ENCODE results near the gene KLHL14. TPM values are rescaled to one million over a fixed set of nuclear protein-coding genes. Genes with fewer than 3 reads are reported as not detected.

KLHL14 gene
- total RNA-seq, 6 experiments from 2014 or later, result not detected

GRCh38 chr18:32634876-32635431 lies 137.9 kb downstream of the KLHL14 start:
- H3K9me3 Mint-ChIP-seq, result peaks cover 37% of the 10 kb centered on the region
- DNase-seq, result no peak
- H3K27ac Mint-ChIP-seq, result no peak overlapping the region
- H3K27me3 Mint-ChIP-seq (ENCODE audit: insufficient read depth), result no peaks in the 10 kb centered on the region
- no peaks in the 10 kb centered on the region for H3K4me1 Mint-ChIP-seq (ENCODE audit: low read depth)
- TF ChIP-seq, protein P1, sequence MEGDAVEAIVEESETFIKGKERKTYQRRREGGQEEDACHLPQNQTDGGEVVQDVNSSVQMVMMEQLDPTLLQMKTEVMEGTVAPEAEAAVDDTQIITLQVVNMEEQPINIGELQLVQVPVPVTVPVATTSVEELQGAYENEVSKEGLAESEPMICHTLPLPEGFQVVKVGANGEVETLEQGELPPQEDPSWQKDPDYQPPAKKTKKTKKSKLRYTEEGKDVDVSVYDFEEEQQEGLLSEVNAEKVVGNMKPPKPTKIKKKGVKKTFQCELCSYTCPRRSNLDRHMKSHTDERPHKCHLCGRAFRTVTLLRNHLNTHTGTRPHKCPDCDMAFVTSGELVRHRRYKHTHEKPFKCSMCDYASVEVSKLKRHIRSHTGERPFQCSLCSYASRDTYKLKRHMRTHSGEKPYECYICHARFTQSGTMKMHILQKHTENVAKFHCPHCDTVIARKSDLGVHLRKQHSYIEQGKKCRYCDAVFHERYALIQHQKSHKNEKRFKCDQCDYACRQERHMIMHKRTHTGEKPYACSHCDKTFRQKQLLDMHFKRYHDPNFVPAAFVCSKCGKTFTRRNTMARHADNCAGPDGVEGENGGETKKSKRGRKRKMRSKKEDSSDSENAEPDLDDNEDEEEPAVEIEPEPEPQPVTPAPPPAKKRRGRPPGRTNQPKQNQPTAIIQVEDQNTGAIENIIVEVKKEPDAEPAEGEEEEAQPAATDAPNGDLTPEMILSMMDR (IDR thresholded peaks at IDR 0.05), result no peak
- no peaks in the 10 kb centered on the region for H3K36me3 Mint-ChIP-seq (ENCODE audit: low read depth)
- no peak overlapping the region for H3K4me3 Mint-ChIP-seq

- TF ChIP-seq, protein P1 (IDR thresholded peaks at IDR 0.05), result no peak
- H3K36me3 Mint-ChIP-seq (ENCODE audit: low read depth), result 0 out of 2 replicates have a peak, but pooled peaks cover 8% of the 10 kb centered on the region
- H3K4me1 Mint-ChIP-seq (ENCODE audit: low read depth), result no peaks in the 10 kb centered on the region
- H3K27me3 Mint-ChIP-seq (ENCODE audit: insufficient read depth), result peaks cover 1% of the 10 kb centered on the region; the same call in 1 of the 2 replicates
- H3K27ac Mint-ChIP-seq, result no peak overlapping the region
- no peak for DNase-seq
- no peak overlapping the region for H3K4me3 Mint-ChIP-seq
- peaks cover 52% of the 10 kb centered on the region for H3K9me3 Mint-ChIP-seq
Measured at GRCh38 chr18:32629981-32630700, 142.7 kb downstream of the KLHL14 start.

GRCh38 chr18:32629292-32629691 lies 143.5 kb downstream of the KLHL14 start:
- Mint-ChIP-seq H3K27ac (no peak overlapping the region), H3K9me3 (peaks cover 44% of the 10 kb centered on the region), H3K4me3 (no peak overlapping the region), H3K4me1 (ENCODE audit: low read depth) (no peaks in the 10 kb centered on the region), H3K36me3 (ENCODE audit: low read depth) (0 out of 2 replicates have a peak, but pooled peaks cover 8% of the 10 kb centered on the region), H3K27me3 (ENCODE audit: insufficient read depth) (peaks cover 1% of the 10 kb centered on the region; the same call in 1 of the 2 replicates)
- TF ChIP-seq, protein P1 (IDR thresholded peaks at IDR 0.05), result no peak
- DNase-seq, result no peak

DNA sequence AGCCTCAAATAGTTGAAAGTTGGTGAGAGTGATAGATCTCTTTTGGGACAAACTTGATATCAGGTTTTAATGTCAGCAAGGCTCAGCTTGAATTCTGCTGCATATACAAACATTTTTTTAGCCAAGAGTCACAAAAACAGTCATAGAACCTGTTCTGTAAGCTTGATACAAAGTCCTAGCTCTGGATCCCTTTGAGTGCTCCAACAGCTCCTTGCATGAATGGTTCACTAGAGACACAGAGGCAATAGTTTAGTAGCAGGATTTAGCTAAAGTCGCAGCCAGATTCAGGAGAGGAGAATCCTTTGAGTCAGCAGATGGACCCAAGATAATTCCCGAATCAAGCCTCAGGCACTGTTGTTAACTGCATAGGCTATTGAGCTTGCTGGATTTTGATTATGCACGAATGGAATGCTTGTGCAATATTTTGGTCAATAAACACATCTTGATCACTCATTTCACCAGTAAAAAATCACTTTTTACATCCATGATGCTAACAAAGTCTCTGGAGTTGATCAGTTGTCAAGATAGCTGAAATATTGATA lies 148.6 kb downstream of the KLHL14 start:
- peaks cover 54% of the 10 kb centered on the region for H3K9me3 Mint-ChIP-seq
- no peak for DNase-seq
- H3K27me3 Mint-ChIP-seq (ENCODE audit: insufficient read depth), result peaks cover 1% of the 10 kb centered on the region; the same call in 1 of the 2 replicates
- TF ChIP-seq, protein P1 (IDR thresholded peaks at IDR 0.05), result no peak
- H3K27ac Mint-ChIP-seq, result no peak overlapping the region
- no peaks in the 10 kb centered on the region for H3K4me1 Mint-ChIP-seq (ENCODE audit: low read depth)
- H3K36me3 Mint-ChIP-seq (ENCODE audit: low read depth), result 0 out of 2 replicates have a peak, but pooled peaks cover 5% of the 10 kb centered on the region
- no peak overlapping the region for H3K4me3 Mint-ChIP-seq

GRCh38 chr18:32623563-32623962 lies 149.3 kb downstream of the KLHL14 start:
- TF ChIP-seq, protein P1 (IDR thresholded peaks at IDR 0.05), result no peak
- Mint-ChIP-seq H3K36me3 (ENCODE audit: low read depth) (0 out of 2 replicates have a peak, but pooled peaks cover 4% of the 10 kb centered on the region), H3K4me1 (ENCODE audit: low read depth) (no peaks in the 10 kb centered on the region), H3K4me3 (no peak overlapping the region), H3K9me3 (peaks cover 56% of the 10 kb centered on the region), H3K27ac (no peak overlapping the region), H3K27me3 (ENCODE audit: insufficient read depth) (peaks cover 1% of the 10 kb centered on the region; the same call in 1 of the 2 replicates)
- no peak for DNase-seq

Measured in HFFc6 (cell line).